HCT116 (cell line): ENCODE results near the gene PI4KA. TPM values are rescaled to one million over a fixed set of nuclear protein-coding genes. Genes with fewer than 3 reads are reported as not detected.

ENCODE experiments used
- ATAC-seq: fragments of 200-7000 bp; cut with Tn5 transposase; 2 replicates; pipeline ENCODE4 v1.9.1; 2020; ENCODE audit warnings: mild to moderate bottlenecking, moderate library complexity
- BruUV-seq: library from RNA; stranded (reverse); fragments of 400-500 nt; replicated peaks from 2 replicates; lab custom pipeline; 2021; lab: Mats Ljungman, UMichigan
- CTCF ChIA-PET: fragments of 300-600 bp; sonication (Branson Sonifier 250); formaldehyde crosslinking; loops from one replicate; lab custom pipeline; 2021; ENCODE audit warnings: antibody characterized with exemption; lab: Charles Lee
- POLR2A ChIA-PET: fragments of 300-600, 350-600 bp; sonication (Branson Sonifier 250); formaldehyde crosslinking; loops from one replicate; lab custom pipeline; 2021; ENCODE audit warnings: antibody characterized with exemption; lab: Charles Lee
- RAD21 ChIA-PET, 2 experiments: fragments of 300-600 bp; sonication (Branson Sonifier 250); formaldehyde crosslinking; loops; one replicate each; lab custom pipeline; 2023; ENCODE audit warnings: low total read pairs in 2 of 2; ENCODE audit not compliant: uncharacterized antibody in 2 of 2, unreplicated experiment in 2 of 2, low non-redundant PET in 1 of 2; lab: Charles Lee
- DNase-seq: peaks from one replicate; pipeline ENCODE4 v3.0.0-alpha.2; 2010; ENCODE audit warnings: low read depth, low spot score
- H2AFZ ChIP-seq: fragments of 200-600 bp; shearing (Covaris generic), sonication (generic); 2 replicates; pipeline ENCODE4 v1.6.1; 2017; ENCODE audit warnings: low read depth, mixed run types, mixed read lengths, antibody characterized with exemption, low read length; ENCODE audit not compliant: poor library complexity, severe bottlenecking
- H3K27ac ChIP-seq: 2 replicates; pipeline ENCODE4 v1.5.1; 2012; ENCODE audit warnings: low read depth, low read length
- H3K27me3 ChIP-seq: fragments of 200-600 bp; sonication (generic); 2 replicates; pipeline ENCODE4 v1.6.1; 2016; ENCODE audit warnings: mixed run types, low read length, mixed read lengths; ENCODE audit not compliant: insufficient read depth
- H3K36me3 ChIP-seq, 2 experiments: fragments of 200-500 bp in 1 of 2; fragments of 200-600 bp in 1 of 2; sonication (Bioruptor generic) in 1 of 2; sonication (generic) in 1 of 2; 2 replicates each; pipeline versions ENCODE4 v1.5.1 to v1.6.1; 2014 to 2016; ENCODE audit warnings: low read length in 2 of 2, inconsistent platforms in 1 of 2, mixed read lengths in 1 of 2, mixed run types in 1 of 2; ENCODE audit not compliant: insufficient read depth in 2 of 2, control insufficient read depth in 1 of 2
- H3K4me1 ChIP-seq, 2 experiments: fragments of 200-600 bp in 1 of 2; sonication (generic) in 1 of 2; 2 replicates each; pipeline versions ENCODE4 v1.5.1 to v1.6.1; 2012 to 2017; ENCODE audit warnings: low read length in 2 of 2, inconsistent platforms in 1 of 2, mild to moderate bottlenecking in 1 of 2, mixed read lengths in 1 of 2, mixed run types in 1 of 2, moderate library complexity in 1 of 2; ENCODE audit not compliant: insufficient read depth in 2 of 2, control insufficient read depth in 1 of 2
- H3K4me2 ChIP-seq: fragments of 200-600 bp; sonication (generic); 2 replicates; pipeline ENCODE4 v1.6.1; 2017; ENCODE audit warnings: mixed run types, low read length, mixed read lengths
- H3K4me3 ChIP-seq, 2 experiments: fragments of 200-600 bp in 1 of 2; sonication (generic) in 1 of 2; replicated peaks in 1 of 2; 2 replicates each; pipeline ENCODE4 v1.5.1; 2011 to 2016; ENCODE audit warnings: low read length in 2 of 2, control low read depth in 1 of 2, low read depth in 1 of 2, mild to moderate bottlenecking in 1 of 2, mixed read lengths in 1 of 2, mixed run types in 1 of 2
- H3K79me2 ChIP-seq: fragments of 200-600 bp; sonication (generic); 2 replicates; pipeline ENCODE4 v1.6.1; 2017; ENCODE audit warnings: mild to moderate bottlenecking, mixed run types, low read length, moderate library complexity, mixed read lengths; ENCODE audit not compliant: insufficient read depth
- H3K9ac ChIP-seq: fragments of 200-600 bp; sonication (generic); 2 replicates; pipeline ENCODE4 v1.6.1; 2016; ENCODE audit warnings: low read length, mixed read lengths
- H3K9me2 ChIP-seq: fragments of 200-600 bp; sonication (generic), shearing (Covaris generic); 2 replicates; pipeline ENCODE4 v1.6.1; 2017; ENCODE audit warnings: mixed run types, mild to moderate bottlenecking, moderate library complexity; ENCODE audit not compliant: insufficient read depth
- H3K9me3 ChIP-seq, 2 experiments: fragments of 200-500 bp in 1 of 2; fragments of 200-600 bp in 1 of 2; sonication (Bioruptor generic) in 1 of 2; sonication (generic) in 1 of 2; 2 replicates each; pipeline ENCODE4 v1.6.1; 2014 to 2017; ENCODE audit warnings: low read length in 2 of 2, mixed read lengths in 2 of 2, inconsistent platforms in 1 of 2, low read depth in 1 of 2, mild to moderate bottlenecking in 1 of 2, mixed run types in 1 of 2, moderate library complexity in 1 of 2; ENCODE audit not compliant: control insufficient read depth in 1 of 2, insufficient read depth in 1 of 2
- H4K20me1 ChIP-seq: fragments of 200-600 bp; sonication (generic), shearing (Covaris generic); 2 replicates; pipeline ENCODE4 v1.6.1; 2017; ENCODE audit warnings: mixed run types, mild to moderate bottlenecking, moderate library complexity; ENCODE audit not compliant: insufficient read depth
- CTCF ChIP-seq, 3 experiments: fragments of 200-600 bp in 1 of 3; sonication (generic) in 1 of 3; IDR thresholded peaks in 2 of 3; conservative IDR thresholded peaks in 1 of 3; 2 replicates each; pipeline ENCODE4 v1.5.1; 2012 to 2017; ENCODE audit warnings: low read depth in 2 of 3, low read length in 2 of 3, antibody characterized with exemption in 1 of 3, borderline replicate concordance in 1 of 3, control low read depth in 1 of 3, mild to moderate bottlenecking in 1 of 3, mixed read lengths in 1 of 3, mixed run types in 1 of 3, moderate library complexity in 1 of 3; ENCODE audit not compliant: insufficient read depth in 1 of 3
- ELF1 ChIP-seq: IDR thresholded peaks from 2 replicates; pipeline ENCODE4 v1.6.1; 2012; ENCODE audit warnings: low read depth, borderline replicate concordance
- FOSL1 ChIP-seq: IDR thresholded peaks from 2 replicates; pipeline ENCODE4 v1.6.1; 2012; ENCODE audit warnings: low read depth
- RAD21 ChIP-seq: IDR thresholded peaks from 2 replicates; pipeline ENCODE4 v1.6.1; 2012; ENCODE audit warnings: low read depth, mild to moderate bottlenecking
- TCF7L2 ChIP-seq: IDR thresholded peaks from 2 replicates; pipeline ENCODE4 v1.7.0; 2011; ENCODE audit warnings: borderline replicate concordance, inconsistent platforms; ENCODE audit not compliant: insufficient read depth, insufficient read length; ENCODE audit errors: extremely low read depth
- intact Hi-C: fragments of 100-400 bp; cut with micrococcal nuclease; formaldehyde crosslinking; loops from 2 replicates; pipeline ENCODE4 v1.10.0; 2022
- total RNA-seq: library from RNA; stranded (reverse); gene quantifications from one replicate; pipeline ENCODE4 v1.2.1, GENCODE V29; 2021; ENCODE audit not compliant: unreplicated experiment

Gene PI4KA
- total RNA-seq, 1 experiment from 2014 or later: 59.6 TPM

GRCh38 chr22:20760084-20760483, 98.5 kb downstream of the PI4KA start:
- peaks cover 4 to 8% of the 10 kb centered on the region in 2 experiments; a peak in 3 of 4 replicates for H3K36me3 ChIP-seq
- ChIA-PET POLR2A (no interaction called here), CTCF (interaction anchor here (1.3 kb wide), 1 partner anchor 12 kb away, joined by 3 read pairs; no protein-coding TSS in a partner anchor), RAD21 (no interaction called here)
- no peaks in the 10 kb centered on the region for H3K27me3 ChIP-seq
- H3K4me3 ChIP-seq: no peak overlapping the region
- no peaks in the 10 kb centered on the region for H3K9me3 ChIP-seq
- TF ChIP-seq FOSL1 (no peak), ELF1 (no peak)
- intact Hi-C loops: no loop called here
- no peak overlapping the region for H3K9ac ChIP-seq
- no peaks in the 10 kb centered on the region for H3K79me2 ChIP-seq
- H3K4me1 ChIP-seq: peaks cover 0 to 2% of the 10 kb centered on the region in 2 experiments; a peak in 1 of 4 replicates
- DNase-seq (no peak), ATAC-seq (no peak)
- H3K4me2 ChIP-seq: no peak overlapping the region
- no TSS peak for BruUV-seq
- H2AFZ ChIP-seq: no peak overlapping the region
- H3K9me2 ChIP-seq: no peaks in the 10 kb centered on the region
- no peak overlapping the region for H3K27ac ChIP-seq
- H4K20me1 ChIP-seq: no peaks in the 10 kb centered on the region

- Histone ChIP-seq H4K20me1 (no peaks in the 10 kb centered on the region), H3K4me3 (no peak overlapping the region), H3K9me3 (no peaks in the 10 kb centered on the region), H3K27me3 (no peaks in the 10 kb centered on the region), H3K4me1 (peaks cover 0 to 2% of the 10 kb centered on the region in 2 experiments; a peak in 1 of 4 replicates), H3K79me2 (no peaks in the 10 kb centered on the region), H3K9me2 (no peaks in the 10 kb centered on the region), H3K4me2 (no peak overlapping the region), H3K27ac (no peak overlapping the region), H3K36me3 (no peaks in the 10 kb centered on the region; a peak in 1 of 4 replicates), H3K9ac (no peak overlapping the region), H2AFZ (no peak overlapping the region)
- peak; percentile 73 for ATAC-seq
- TF ChIP-seq CTCF (IDR thresholded peaks at IDR 0.05 in 2 of 3, conservative IDR thresholded peaks at IDR 0.05 in 1 of 3; ENCODE audit: borderline replicate concordance in 1 of 3, insufficient read depth in 1 of 3, low read depth in 2 of 3, low read length in 2 of 3) (peak in 1 of 3 experiments; percentile 34; a peak in 1 of 6 replicates), RAD21 (0 out of 2 replicates have a peak, but pooled peaks have one; percentile 3), TCF7L2 (no peak)
- CTCF ChIA-PET: interaction anchor here (1.0 to 1.3 kb wide), 2 partner anchors 10 to 14 kb away, joined by 3 read pairs; no protein-coding TSS in a partner anchor
- RAD21 ChIA-PET: no interaction called here
- no peak for DNase-seq
- POLR2A ChIA-PET: interaction anchor here (0.6 to 0.7 kb wide), 2 partner anchors 38 to 340 kb away, joined by 3 to 8 read pairs; no protein-coding TSS in a partner anchor
- intact Hi-C loops: loop anchor here (2.0 kb wide), 1 partner anchor 26 kb away; no protein-coding TSS in a partner anchor
- BruUV-seq: no TSS peak
Measured at GRCh38 chr22:20758688-20759087, 99.9 kb downstream of the PI4KA start.
